ENCODE data around the gene SMOC2.

GRCh38 chr6:168563656-168564055, 122.7 kb downstream of the SMOC2 start:
- TF ChIP-seq EGR1 (IDR thresholded peaks at IDR 0.05) = no peak
- no peak for TF ChIP-seq CREB1 (IDR thresholded peaks at IDR 0.05; ENCODE audit: low read depth)
- no peak for TF ChIP-seq CEBPB (IDR thresholded peaks at IDR 0.05)
- TF ChIP-seq EP300 (IDR thresholded peaks at IDR 0.05; ENCODE audit: borderline replicate concordance) = no peak
- no peak for TF ChIP-seq ZBTB7A (IDR thresholded peaks at IDR 0.05; ENCODE audit: low read depth)
- no peak for TF ChIP-seq MAX (IDR thresholded peaks at IDR 0.05)
- no peak for TF ChIP-seq YY1 (IDR thresholded peaks at IDR 0.05; ENCODE audit: low read depth)
- TF ChIP-seq FOXM1 (IDR thresholded peaks at IDR 0.05; ENCODE audit: borderline replicate concordance, low read depth) = no peak
- TF ChIP-seq USF1 (IDR thresholded peaks at IDR 0.05) = no peak
